ENCODE results near the gene FOXRED2.

Gene FOXRED2

GRCh38 chr22:36447632-36448031 lies 59.2 kb downstream of the FOXRED2 start:
- DNase-seq, result peak; percentile 37 to 47 (median 39)

- DNase-seq, result peak; percentile 70 to 83 (median 70)
These were observed 61.6 kb downstream of the FOXRED2 start for GRCh38 chr22:36445158-36445668.

GRCh38 chr22:36443198-36443770 lies 63.6 kb downstream of the FOXRED2 start:
- no peak for DNase-seq

DNA sequence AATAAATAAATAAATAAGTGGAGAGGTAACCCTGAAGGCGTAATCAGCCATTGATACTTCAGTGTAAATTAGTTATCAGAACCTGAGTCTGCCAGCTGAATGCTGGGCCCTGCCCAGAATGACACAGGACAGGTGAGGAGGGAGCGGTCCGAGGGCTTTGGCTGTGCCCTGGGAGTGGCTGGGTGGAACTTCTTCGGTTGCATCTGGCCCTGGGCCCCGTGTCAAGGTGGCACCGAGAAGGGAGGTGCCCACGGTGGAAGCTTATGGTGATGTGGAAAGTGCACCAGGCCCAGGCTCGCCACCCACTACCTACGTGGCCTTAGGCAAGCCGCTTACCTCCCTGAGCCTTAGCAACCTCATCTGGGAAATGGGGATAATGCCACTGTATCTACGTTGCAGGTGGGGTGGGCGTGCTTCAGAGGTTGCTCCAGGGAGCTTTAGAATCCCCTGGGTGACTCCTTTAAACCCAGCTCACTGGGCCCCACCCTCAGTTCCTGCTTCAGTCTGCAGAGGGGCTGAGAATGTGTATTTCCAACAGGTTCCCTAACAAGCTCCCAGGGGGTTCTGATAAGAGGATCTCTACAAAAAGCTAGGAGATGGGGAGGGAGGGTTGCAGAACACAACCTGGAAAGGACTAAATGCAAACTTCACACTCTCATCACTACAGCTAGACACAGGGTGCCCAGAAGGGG lies 64.2 kb downstream of the FOXRED2 start:
- DNase-seq, result no peak

DNA sequence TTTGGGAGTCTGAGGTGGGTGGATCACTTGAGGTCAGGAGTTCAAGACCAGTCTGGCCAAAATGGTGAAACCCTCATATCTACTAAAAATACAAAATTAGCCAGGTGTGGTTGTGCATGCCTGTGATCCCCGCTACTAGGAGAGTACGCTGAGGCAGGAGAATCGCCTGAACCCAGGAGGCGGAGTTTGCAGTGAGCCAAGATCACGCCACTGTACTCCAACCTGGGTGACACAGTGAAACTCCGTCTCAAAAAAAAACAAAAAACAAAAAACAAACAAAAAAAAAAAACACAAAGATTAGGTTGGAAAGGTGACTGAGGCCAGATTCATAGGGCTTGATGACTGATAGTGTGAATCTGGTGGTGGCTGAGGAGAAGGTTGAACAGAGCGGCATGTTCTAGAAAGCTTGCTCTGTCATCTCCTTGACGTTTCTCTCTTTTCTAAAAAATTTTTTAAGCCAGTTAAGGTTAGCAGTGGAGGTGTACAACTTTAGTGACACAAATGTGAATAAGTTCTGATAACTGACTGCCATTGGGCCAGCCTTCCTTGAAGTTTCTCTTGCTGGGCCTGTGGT lies 66.3 kb downstream of the FOXRED2 start:
- no peak for DNase-seq

- DNase-seq, result peak; percentile 88 to 90 (median 90)
These were observed 67.2 kb downstream of the FOXRED2 start for GRCh38 chr22:36439481-36440271.
